Stimulated activated CD8-positive, alpha-beta memory T cell treated with anti-CD3 and anti-CD28 coated beads, Interleukin-4, amount 100 ng/mL, for 4 hours (primary cell): Measurements from ENCODE around the gene CENPI.
"Not testable (repeated sequence)": the region's sequence is repeated elsewhere in the genome, so short reads cannot be mapped to it uniquely, and the experiment has no call there.

ENCODE experiments used
- DNase-seq, 2 donors: peaks; one replicate each; pipeline ENCODE4 v3.0.0-alpha.2; 2020; ENCODE audit warnings: low read depth in 2 of 2, low spot score in 1 of 2

CENPI gene, protein sequence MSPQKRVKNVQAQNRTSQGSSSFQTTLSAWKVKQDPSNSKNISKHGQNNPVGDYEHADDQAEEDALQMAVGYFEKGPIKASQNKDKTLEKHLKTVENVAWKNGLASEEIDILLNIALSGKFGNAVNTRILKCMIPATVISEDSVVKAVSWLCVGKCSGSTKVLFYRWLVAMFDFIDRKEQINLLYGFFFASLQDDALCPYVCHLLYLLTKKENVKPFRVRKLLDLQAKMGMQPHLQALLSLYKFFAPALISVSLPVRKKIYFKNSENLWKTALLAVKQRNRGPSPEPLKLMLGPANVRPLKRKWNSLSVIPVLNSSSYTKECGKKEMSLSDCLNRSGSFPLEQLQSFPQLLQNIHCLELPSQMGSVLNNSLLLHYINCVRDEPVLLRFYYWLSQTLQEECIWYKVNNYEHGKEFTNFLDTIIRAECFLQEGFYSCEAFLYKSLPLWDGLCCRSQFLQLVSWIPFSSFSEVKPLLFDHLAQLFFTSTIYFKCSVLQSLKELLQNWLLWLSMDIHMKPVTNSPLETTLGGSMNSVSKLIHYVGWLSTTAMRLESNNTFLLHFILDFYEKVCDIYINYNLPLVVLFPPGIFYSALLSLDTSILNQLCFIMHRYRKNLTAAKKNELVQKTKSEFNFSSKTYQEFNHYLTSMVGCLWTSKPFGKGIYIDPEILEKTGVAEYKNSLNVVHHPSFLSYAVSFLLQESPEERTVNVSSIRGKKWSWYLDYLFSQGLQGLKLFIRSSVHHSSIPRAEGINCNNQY

DNA sequence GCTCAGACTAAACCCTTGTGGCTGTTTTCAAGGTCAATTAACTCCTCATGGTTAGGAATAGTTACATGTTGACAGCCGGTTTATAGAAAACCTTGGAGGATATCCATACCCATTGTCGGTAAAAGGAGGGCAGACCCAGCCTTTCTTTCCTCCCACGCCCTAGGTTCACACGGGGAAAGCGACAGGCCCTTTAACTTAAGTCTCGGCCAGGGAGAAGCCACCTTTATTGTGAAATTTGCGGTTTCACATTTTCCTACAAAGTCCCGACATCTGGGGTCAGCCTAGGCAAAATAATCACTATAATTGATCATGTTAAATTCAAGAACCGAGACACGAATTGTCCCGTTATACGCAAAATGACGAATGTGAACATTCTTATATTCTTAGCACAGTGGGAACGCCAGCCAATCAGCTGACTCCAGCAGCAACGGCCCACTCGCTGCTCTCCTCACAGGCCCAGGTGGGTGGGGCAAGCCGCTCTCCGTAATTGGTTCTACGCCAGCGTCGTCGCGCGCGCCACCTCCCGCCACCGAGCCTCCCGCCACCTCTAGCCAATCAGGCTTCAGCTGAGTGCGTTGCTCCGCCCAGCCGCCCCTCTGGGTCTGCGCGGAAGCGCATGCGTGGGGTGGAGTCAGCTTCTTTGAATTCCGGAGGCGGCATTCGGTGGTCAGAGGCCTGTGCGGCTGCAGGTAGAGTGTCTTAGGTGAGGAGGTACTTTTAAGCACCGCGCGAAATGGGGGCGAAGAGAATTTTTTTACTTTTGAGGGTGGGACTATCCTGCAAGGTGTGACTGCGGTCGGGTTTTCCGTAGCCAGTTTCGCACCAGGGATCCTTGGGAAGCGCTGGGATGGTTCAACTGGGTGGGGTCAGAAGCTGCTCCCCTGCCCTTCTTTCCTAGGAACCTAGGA lies at the start of gene CENPI:
TSS of gene CENPI (plus strand) at position 659 of the 908 bp plus-strand sequence. CDS start 2,867 bp downstream, outside the sequence.
- DNase-seq = peak; percentile 69 to 84

GRCh38 chrX:101051153-101051548 lies 46.9 kb upstream of the CENPI start:
- DNase-seq = no peak

- peak; percentile 49 to 58 for DNase-seq
Observed at GRCh38 chrX:101051549-101052302, 46.3 kb upstream of the CENPI start, which contains the start of gene TRMT2B. TRMT2B (minus strand) TSS chrX:101052111; CDS start chrX:101042289, 9,822 bp downstream.

DNA sequence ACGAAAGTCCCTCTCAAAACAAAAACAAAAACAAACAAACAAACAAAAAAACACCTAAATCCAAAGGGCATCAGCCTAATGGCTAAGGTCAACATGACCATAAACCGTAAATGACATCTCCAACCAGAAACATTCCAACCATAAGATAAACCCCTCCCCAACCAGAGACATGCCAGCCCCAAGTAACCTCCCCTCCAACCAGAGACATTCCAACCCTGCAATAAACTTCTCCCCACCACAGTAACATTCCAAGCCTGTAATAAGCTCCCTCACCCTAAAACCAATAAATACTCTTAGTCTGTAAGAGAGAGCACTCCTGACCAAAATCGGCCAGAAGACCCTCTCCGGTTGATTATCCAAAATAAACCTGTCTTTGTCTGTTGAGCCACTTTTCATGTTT lies 41.5 kb upstream of the CENPI start:
- DNase-seq = not testable (repeated sequence)

- no peak for DNase-seq
Observed at GRCh38 chrX:101057093-101057714, 40.8 kb upstream of the CENPI start.

DNA sequence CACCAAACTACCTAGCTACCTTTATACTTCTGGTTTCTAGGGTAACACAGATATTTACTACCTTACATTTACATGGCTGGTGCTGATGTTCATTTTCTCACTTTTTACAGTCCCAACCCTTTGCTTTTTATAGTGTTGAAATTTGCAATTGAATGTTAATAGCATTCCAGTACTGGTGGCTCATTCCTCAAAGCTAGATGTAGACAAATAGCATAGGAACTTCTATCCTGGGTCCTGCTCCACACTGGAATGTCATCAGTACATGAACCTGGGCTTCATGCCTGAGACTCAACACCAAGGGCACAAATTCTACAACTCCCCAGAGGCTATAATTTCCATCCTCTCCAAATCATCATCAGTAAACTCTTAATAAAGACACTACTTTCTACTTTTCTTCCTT lies 35.8 kb upstream of the CENPI start:
- DNase-seq = no peak

DNA sequence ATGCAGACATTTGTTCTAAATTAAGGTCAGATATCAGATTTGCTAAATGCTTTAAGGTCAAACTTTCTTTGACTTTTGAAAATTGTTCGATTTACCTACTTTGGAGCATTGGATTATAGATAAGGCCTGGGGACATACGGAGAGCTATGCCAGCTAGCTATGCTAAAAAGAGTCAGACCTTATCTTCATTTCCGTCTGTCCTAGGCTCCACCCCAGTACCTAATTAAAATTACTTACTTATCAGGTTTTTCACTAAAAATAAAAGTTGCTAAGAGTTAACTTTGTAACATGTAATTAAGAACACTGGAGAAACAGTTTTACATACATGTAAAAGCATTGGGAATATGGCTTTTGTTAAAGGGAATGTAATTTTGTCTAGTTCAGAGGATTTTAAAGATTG lies 26.4 kb upstream of the CENPI start:
- no peak for DNase-seq

DNA sequence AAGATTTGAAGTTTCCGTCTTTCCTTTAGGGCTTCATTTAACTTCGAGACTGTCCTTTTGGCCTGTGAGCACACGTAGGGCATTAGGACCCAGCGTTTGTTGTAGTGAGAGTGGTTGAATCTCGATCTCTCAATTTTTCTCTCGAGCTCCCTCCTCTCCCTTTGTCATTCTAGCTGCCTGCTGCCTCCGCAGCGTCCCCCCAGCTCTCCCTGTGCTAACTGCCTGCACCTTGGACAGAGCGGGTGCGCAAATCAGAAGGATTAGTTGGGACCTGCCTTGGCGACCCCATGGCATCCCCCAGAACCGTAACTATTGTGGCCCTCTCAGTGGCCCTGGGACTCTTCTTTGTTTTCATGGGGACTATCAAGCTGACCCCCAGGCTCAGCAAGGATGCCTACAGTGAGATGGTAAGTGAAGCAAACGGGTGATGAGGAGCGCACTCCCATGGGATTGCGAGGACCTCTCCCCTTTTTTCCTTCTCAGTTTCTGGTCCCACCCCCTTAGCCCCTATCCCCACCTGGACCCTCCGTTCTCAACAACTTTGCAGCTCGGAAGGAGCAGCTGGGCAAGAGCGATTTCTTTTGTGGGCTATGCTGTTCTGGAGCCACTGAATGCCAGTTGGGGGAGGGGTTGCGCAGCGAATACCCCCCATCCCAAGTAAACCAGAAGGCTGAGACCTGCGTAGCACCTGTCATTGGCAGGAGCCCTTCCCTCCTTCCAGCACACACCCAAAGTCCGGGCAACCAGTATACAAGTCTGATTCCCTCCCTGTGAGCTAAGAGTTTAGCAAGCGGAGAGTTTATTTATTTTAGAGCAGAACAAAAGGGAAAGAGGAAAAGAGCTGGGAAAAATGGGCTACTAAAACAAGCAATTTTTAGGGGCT lies 19.0 kb upstream of the CENPI start, which contains the start of gene TMEM35A:
TSS of gene TMEM35A (plus strand) at position 164 of the 883 bp plus-strand sequence. CDS start at position 288, 124 bp downstream.
- no peak for DNase-seq

DNA sequence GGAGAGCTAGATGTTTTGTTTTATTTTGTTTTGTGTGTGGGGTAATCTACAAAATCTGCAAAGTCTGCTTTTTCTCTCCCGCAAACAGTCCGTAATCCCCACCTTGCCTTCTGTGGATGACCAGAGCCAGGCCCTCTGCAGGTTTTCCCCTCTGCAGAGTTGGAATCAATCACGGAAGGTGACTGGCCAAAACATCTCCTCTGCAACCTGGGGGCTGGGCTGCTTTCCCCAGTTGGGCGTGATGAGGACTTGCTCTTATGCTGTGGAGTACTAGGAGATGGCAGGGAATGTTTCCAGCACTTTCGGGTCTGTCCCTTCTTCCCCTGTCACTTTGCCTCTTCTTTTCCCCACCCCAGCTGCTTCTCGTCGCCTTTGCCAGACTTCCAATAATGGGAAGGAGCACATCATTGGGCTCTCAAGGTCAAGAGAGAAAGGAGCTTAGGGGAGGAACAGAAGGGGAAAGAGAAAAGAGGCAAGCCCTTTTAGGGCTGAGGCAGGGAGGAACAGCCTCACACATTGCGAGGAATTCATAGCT lies 18.2 kb upstream of the CENPI start:
- no peak for DNase-seq

DNA sequence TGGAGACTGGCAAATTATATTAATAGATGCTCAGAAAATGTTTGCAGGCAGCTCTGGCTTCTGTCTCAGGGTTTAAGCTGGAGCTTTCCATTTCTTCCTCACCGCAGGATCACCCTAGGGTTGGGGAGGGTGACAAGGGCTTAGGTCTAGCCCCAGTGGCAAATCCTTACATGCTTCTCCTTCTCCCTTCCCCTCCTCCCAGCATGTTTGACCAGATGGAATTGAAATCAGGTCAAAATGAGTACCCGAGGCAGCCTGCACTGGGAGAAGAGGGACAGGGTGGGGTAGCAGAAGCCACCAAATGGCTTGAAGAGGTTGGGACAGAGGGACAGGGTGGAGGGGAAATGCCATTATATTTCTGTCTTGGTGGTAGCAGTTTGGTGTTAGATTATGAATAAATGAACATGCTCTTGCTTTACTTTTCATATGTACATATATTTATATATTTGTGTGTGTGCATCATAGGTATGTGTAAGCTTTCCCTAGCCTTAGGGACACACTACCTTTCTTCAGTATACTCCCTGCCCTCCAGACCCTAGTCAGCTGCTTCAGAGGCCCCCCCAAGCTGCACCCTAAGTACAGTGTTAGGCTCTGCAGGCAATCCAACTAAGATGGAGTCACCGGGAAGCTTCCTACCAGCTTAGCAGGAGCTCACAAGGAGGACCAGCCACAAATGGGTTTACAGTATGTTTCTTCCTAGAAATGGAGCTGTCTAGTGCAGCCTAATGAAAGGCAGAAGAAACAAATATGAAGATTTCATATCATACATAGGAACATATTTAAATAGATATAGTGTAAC lies 17.5 kb upstream of the CENPI start:
- no peak for DNase-seq

DNA sequence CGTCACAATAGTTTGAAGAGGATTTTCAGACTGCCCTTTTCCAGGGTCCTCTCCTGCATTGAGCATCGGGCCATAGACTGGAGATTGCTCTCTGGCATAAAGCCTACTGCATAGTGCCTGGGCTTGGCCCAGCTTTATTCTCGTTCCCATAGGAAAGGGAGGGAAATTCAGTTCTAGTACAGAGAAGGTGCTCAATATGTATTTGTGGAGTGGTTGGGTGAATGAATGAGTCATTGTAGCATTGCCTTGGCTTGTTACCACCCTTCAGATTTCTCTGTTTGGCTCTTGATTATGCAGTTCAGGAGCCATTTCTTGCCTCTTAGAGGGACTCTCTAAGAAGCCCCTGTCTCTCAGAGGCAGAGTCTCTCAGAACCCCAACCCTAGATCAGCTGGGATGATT lies 16.8 kb upstream of the CENPI start:
- DNase-seq = no peak

GRCh38 chrX:101091817-101092216 lies 6.2 kb upstream of the CENPI start:
- DNase-seq = no peak

DNA sequence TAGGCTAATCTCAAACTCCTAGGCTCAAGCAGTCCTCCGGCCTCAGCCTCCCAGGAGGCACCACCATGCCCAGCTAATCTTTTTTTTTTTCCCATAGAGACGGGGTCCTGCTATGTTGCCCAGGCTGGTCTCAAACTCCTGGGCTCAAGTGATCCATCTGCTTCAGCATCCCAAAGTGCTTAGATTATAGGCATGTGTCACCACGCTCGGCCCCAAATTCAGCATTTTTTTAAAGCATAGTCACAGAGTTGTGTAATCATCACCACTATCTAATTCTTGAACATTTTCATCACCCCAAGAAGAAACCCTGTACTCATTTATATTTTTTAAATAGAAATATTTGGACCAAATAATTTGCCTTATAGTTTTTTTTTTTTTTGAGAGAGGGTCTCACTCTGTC lies 10.3 kb downstream of the CENPI start:
- DNase-seq = no peak

GRCh38 chrX:101117701-101118100 lies 19.7 kb downstream of the CENPI start:
- no peak for DNase-seq

DNA sequence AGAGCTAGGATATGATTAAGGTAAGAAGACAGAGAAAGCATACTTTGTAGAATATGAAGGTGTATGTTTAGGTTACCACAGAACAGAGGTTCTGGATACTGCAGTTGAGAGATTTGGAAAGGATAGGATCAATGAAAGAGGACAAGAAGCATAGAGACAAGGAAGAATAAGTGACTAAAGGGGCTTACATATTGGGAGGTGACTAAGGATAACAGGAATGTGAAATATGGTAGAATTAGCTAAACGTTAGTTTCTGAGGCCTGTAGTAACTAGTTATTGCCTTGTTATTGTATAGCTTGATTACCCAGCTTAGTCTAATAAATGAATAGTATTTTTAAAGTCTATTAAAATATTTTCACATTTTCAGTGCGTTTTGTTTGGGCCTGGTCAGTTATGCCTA lies 38.2 kb downstream of the CENPI start:
- no peak for DNase-seq
